PC-9 (cell line): ENCODE measurements around the gene UTS2R. TPM values are rescaled to one million over a fixed set of nuclear protein-coding genes. Genes with fewer than 3 reads are reported as not detected.

Experiments
- BruUV-seq: library from RNA; stranded (reverse); fragments of 400-500 nt; replicated peaks from 2 replicates; lab custom pipeline; 2021; lab: Mats Ljungman, UMichigan
- CTCF ChIA-PET: fragments of 300-600 bp; sonication (Branson Sonifier 250); formaldehyde crosslinking; loops from one replicate; lab custom pipeline; 2022; ENCODE audit warnings: antibody characterized with exemption; lab: Charles Lee
- POLR2A ChIA-PET: fragments of 300-600 bp; sonication (Branson Sonifier 250); formaldehyde crosslinking; loops from one replicate; lab custom pipeline; 2022; ENCODE audit warnings: antibody characterized with exemption; ENCODE audit not compliant: unreplicated experiment; lab: Charles Lee
- DNase-seq, 2 experiments: peaks; one replicate each; pipeline versions ENCODE4 v3.0.0 to v3.0.0-alpha.2; 2015 to 2022; ENCODE audit warnings: mixed read lengths in 1 of 2
- H2AFZ ChIP-seq: fragments of 200-600 bp; sonication (generic); 2 replicates; pipeline ENCODE4 v1.8.1; 2017; ENCODE audit warnings: antibody characterized with exemption
- H3F3A ChIP-seq: fragments of 200-600 bp; sonication (generic); 2 replicates; pipeline ENCODE4 v1.8.1; 2017; ENCODE audit warnings: antibody characterized with exemption, mild to moderate bottlenecking, low read depth; ENCODE audit not compliant: insufficient read depth
- H3K27ac ChIP-seq: fragments of 200-600 bp; sonication (generic); 2 replicates; pipeline ENCODE4 v1.6.1; 2016; ENCODE audit warnings: mixed run types
- H3K27me3 ChIP-seq: fragments of 200-600 bp; sonication (generic); 2 replicates; pipeline ENCODE4 v1.6.1; 2016; ENCODE audit warnings: low read depth, mixed run types; ENCODE audit not compliant: insufficient read depth
- H3K36me3 ChIP-seq: fragments of 200-600 bp; sonication (generic); 2 replicates; pipeline ENCODE4 v1.6.1; 2016; ENCODE audit warnings: low read depth, mixed run types
- H3K4me1 ChIP-seq: fragments of 200-600 bp; sonication (generic); replicated peaks from 2 replicates; pipeline ENCODE4 v1.6.1; 2016; ENCODE audit warnings: mixed run types; ENCODE audit not compliant: insufficient read depth
- H3K4me2 ChIP-seq: fragments of 200-600 bp; sonication (generic); 2 replicates; pipeline ENCODE4 v1.6.1; 2017; ENCODE audit warnings: mixed run types
- H3K4me3 ChIP-seq: fragments of 200-600 bp; sonication (generic); 2 replicates; pipeline ENCODE4 v1.6.1; 2016; ENCODE audit warnings: mixed run types
- H3K79me2 ChIP-seq: fragments of 200-600 bp; sonication (generic); 2 replicates; pipeline ENCODE4 v1.6.1; 2017; ENCODE audit warnings: low read depth, mixed run types
- H3K9me2 ChIP-seq: fragments of 200-600 bp; sonication (generic); 2 replicates; pipeline ENCODE4 v1.8.1; 2017; ENCODE audit warnings: mild to moderate bottlenecking; ENCODE audit not compliant: insufficient read depth
- H3K9me3 ChIP-seq: fragments of 200-600 bp; sonication (generic); 2 replicates; pipeline ENCODE4 v1.8.1; 2016; ENCODE audit warnings: low read depth; ENCODE audit not compliant: insufficient read depth
- H4K20me1 ChIP-seq: fragments of 200-600 bp; sonication (generic); 2 replicates; pipeline ENCODE4 v1.8.1; 2017; ENCODE audit not compliant: insufficient read depth
- CTCF ChIP-seq: fragments of 200-600 bp; sonication (generic); conservative IDR thresholded peaks from 2 replicates; pipeline ENCODE4 v1.6.1; 2017; ENCODE audit warnings: mixed run types, antibody characterized with exemption, mild to moderate bottlenecking, moderate library complexity
- EZH2 ChIP-seq: fragments of 200-600 bp; sonication (generic); IDR thresholded peaks from 2 replicates; pipeline ENCODE4 v1.8.0; 2017; ENCODE audit warnings: antibody characterized with exemption, low read depth
- intact Hi-C: fragments of 100-400 bp; cut with micrococcal nuclease; formaldehyde crosslinking; loops from one replicate; pipeline ENCODE4 v1.10.0; 2022; ENCODE audit not compliant: unreplicated experiment
- total RNA-seq: library from RNA; stranded (reverse); gene quantifications from 2 replicates; pipeline ENCODE4 v1.2.3, GENCODE V29; 2021

UTS2R gene
- total RNA-seq, 1 experiment from 2014 or later = not detected

GRCh38 chr17:82384730-82385481, 13.3 kb downstream of the UTS2R start:
- Histone ChIP-seq H3K4me1 (no peaks in the 10 kb centered on the region; the same call in 1 of the 2 replicates), H3K27me3 (no peaks in the 10 kb centered on the region), H3K27ac (no peak overlapping the region), H3K9me3 (no peaks in the 10 kb centered on the region), H3F3A (no peaks in the 10 kb centered on the region), H3K9me2 (no peaks in the 10 kb centered on the region), H3K4me3 (no peak overlapping the region), H3K36me3 (no peaks in the 10 kb centered on the region), H2AFZ (no peak overlapping the region), H3K4me2 (peak overlapping the region; percentile 15), H3K79me2 (no peaks in the 10 kb centered on the region), H4K20me1 (no peaks in the 10 kb centered on the region; the same call in 1 of the 2 replicates)
- CTCF ChIA-PET = no interaction called here
- BruUV-seq = no TSS peak
- TF ChIP-seq CTCF (no peak), EZH2 (no peak)
- POLR2A ChIA-PET = interaction anchor here (0.6 kb wide), 1 partner anchor 9 kb away, joined by 6 read pairs; no protein-coding TSS in a partner anchor
- intact Hi-C loops = no loop called here
- DNase-seq = peak; percentile 46 to 78

GRCh38 chr17:82385559-82386254, 14.1 kb downstream of the UTS2R start:
- no TSS peak for BruUV-seq
- Histone ChIP-seq H3K27me3 (no peaks in the 10 kb centered on the region), H3K4me2 (no peak overlapping the region), H3K4me3 (no peak overlapping the region), H3K9me3 (no peaks in the 10 kb centered on the region), H2AFZ (no peak overlapping the region), H3F3A (no peaks in the 10 kb centered on the region), H3K27ac (no peak overlapping the region), H3K79me2 (no peaks in the 10 kb centered on the region), H4K20me1 (no peaks in the 10 kb centered on the region; the same call in 1 of the 2 replicates), H3K4me1 (no peaks in the 10 kb centered on the region; the same call in 1 of the 2 replicates), H3K9me2 (no peaks in the 10 kb centered on the region), H3K36me3 (no peaks in the 10 kb centered on the region)
- DNase-seq = no peak
- ChIA-PET POLR2A (no interaction called here), CTCF (no interaction called here)
- TF ChIP-seq EZH2 (no peak), CTCF (no peak)
- intact Hi-C loops = no loop called here

- Histone ChIP-seq H2AFZ (no peak overlapping the region), H3F3A (no peaks in the 10 kb centered on the region), H3K4me1 (no peaks in the 10 kb centered on the region; the same call in 1 of the 2 replicates), H3K9me2 (no peaks in the 10 kb centered on the region), H3K27me3 (no peaks in the 10 kb centered on the region), H3K36me3 (no peaks in the 10 kb centered on the region), H3K4me2 (no peak overlapping the region), H3K79me2 (no peaks in the 10 kb centered on the region), H3K9me3 (no peaks in the 10 kb centered on the region), H3K27ac (no peak overlapping the region), H4K20me1 (no peaks in the 10 kb centered on the region; the same call in 1 of the 2 replicates), H3K4me3 (no peak overlapping the region)
- ChIA-PET POLR2A (no interaction called here), CTCF (no interaction called here)
- TF ChIP-seq EZH2 (no peak), CTCF (no peak)
- intact Hi-C loops = no loop called here
- DNase-seq = no peak
- BruUV-seq = no TSS peak
Measured at GRCh38 chr17:82386255-82386831, 14.8 kb downstream of the UTS2R start.
